Raji (cell line): ENCODE results near the gene CTNNA3.

Experiments
- POLR2A ChIP-seq: IDR thresholded peaks from 2 replicates; pipeline ENCODE4 v1.6.1; 2011; ENCODE audit warnings: low read depth, low read length, control low read depth; ENCODE audit not compliant: insufficient read depth

CTNNA3 gene

GRCh38 chr10:67549390-67549789, 146.6 kb downstream of the CTNNA3 start:
- no peak for TF ChIP-seq POLR2A

- no peak for TF ChIP-seq POLR2A
Observed at GRCh38 chr10:67541411-67541810, 154.6 kb downstream of the CTNNA3 start.

- no peak for TF ChIP-seq POLR2A
Observed at GRCh38 chr10:67539312-67539711, 156.7 kb downstream of the CTNNA3 start.

- no peak for TF ChIP-seq POLR2A
Observed at GRCh38 chr10:67537906-67538305, 158.1 kb downstream of the CTNNA3 start.

- no peak for TF ChIP-seq POLR2A
Observed at GRCh38 chr10:67533376-67533775, 162.6 kb downstream of the CTNNA3 start.

- no peak for TF ChIP-seq POLR2A
Observed at GRCh38 chr10:67527351-67527750, 168.6 kb downstream of the CTNNA3 start.

- no peak for TF ChIP-seq POLR2A
Observed at GRCh38 chr10:67521546-67521945, 174.4 kb downstream of the CTNNA3 start.

- TF ChIP-seq POLR2A: no peak
Observed at GRCh38 chr10:67520924-67521520, 175.0 kb downstream of the CTNNA3 start.

- no peak for TF ChIP-seq POLR2A
Observed at GRCh38 chr10:67519434-67519833, 176.6 kb downstream of the CTNNA3 start.

- no peak for TF ChIP-seq POLR2A
Observed at GRCh38 chr10:67518756-67519155, 177.2 kb downstream of the CTNNA3 start.

GRCh38 chr10:67518043-67518442, 178.0 kb downstream of the CTNNA3 start:
- TF ChIP-seq POLR2A: no peak

- no peak for TF ChIP-seq POLR2A
Observed at GRCh38 chr10:67506757-67507091, 189.3 kb downstream of the CTNNA3 start.

GRCh38 chr10:67506083-67506756, 189.8 kb downstream of the CTNNA3 start:
- TF ChIP-seq POLR2A: no peak

- no peak for TF ChIP-seq POLR2A
Observed at GRCh38 chr10:67492317-67493019, 203.5 kb downstream of the CTNNA3 start.

- no peak for TF ChIP-seq POLR2A
Observed at GRCh38 chr10:67487906-67488619, 207.9 kb downstream of the CTNNA3 start.

- TF ChIP-seq POLR2A: no peak
Observed at GRCh38 chr10:67487199-67487598, 208.8 kb downstream of the CTNNA3 start.

- no peak for TF ChIP-seq POLR2A
Observed at GRCh38 chr10:67477868-67478267, 218.1 kb downstream of the CTNNA3 start.

GRCh38 chr10:67476201-67476600, 219.8 kb downstream of the CTNNA3 start:
- TF ChIP-seq POLR2A: no peak
